Tibial nerve (tissue), 3 donors: ENCODE measurements around the gene UBE2D2.

Experiments used
- POLR2A ChIP-seq, 2 donors: fragments of 450-650 bp; IDR thresholded peaks; one replicate each; pipeline ENCODE4 v1.6.1; 2017; ENCODE audit warnings: antibody characterized with exemption in 2 of 2, mild to moderate bottlenecking in 2 of 2, moderate library complexity in 2 of 2
- TF ChIP-seq, protein P1 (sequence below), 5 experiments: fragments of 200-600 bp in 3 of 5; fragments of 450-650 bp in 2 of 5; sonication (generic) in 3 of 5; IDR thresholded peaks; one replicate each; pipeline ENCODE4 v1.5.1; 2016 to 2019; ENCODE audit warnings: antibody characterized with exemption in 5 of 5, mild to moderate bottlenecking in 3 of 5, moderate library complexity in 2 of 5

DNA sequence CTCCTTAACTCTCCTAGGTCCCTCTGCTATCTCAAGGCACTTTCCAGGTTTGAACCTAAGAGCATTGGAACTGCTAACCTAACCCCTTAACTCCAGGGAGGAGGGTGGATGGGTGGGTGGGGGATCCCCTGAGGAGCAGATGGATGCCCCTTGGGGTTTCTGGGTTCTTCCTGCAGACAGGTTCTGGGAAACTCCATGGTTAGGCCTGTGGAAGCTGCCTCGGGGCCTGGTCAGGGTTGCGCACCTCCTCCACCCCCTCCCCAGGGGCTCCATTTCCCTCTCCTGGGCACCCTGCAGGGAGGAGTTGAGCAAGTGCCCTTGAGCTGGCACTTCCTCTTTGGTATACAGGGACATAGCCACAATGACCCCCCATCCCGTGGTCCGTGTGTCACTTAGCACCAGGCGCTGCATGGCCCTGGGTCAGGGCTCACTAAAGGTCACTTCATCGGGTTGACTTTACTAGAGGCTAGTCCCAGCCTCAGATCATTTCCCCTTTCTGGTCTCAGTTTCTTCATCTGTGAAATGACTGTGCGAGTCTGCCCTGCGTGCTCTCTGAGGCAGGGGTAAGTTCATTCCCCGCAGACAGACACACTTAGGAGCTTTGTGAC lies 103.1 kb downstream of the UBE2D2 start:
- TF ChIP-seq, protein P1, sequence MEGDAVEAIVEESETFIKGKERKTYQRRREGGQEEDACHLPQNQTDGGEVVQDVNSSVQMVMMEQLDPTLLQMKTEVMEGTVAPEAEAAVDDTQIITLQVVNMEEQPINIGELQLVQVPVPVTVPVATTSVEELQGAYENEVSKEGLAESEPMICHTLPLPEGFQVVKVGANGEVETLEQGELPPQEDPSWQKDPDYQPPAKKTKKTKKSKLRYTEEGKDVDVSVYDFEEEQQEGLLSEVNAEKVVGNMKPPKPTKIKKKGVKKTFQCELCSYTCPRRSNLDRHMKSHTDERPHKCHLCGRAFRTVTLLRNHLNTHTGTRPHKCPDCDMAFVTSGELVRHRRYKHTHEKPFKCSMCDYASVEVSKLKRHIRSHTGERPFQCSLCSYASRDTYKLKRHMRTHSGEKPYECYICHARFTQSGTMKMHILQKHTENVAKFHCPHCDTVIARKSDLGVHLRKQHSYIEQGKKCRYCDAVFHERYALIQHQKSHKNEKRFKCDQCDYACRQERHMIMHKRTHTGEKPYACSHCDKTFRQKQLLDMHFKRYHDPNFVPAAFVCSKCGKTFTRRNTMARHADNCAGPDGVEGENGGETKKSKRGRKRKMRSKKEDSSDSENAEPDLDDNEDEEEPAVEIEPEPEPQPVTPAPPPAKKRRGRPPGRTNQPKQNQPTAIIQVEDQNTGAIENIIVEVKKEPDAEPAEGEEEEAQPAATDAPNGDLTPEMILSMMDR (IDR thresholded peaks at IDR 0.05): no peak
- TF ChIP-seq POLR2A (IDR thresholded peaks at IDR 0.05): no peak
